ENCODE measurements around the gene RGS3. TPM values are rescaled to one million over a fixed set of nuclear protein-coding genes. Genes with fewer than 3 reads are reported as not detected.

RGS3 gene
- total and polyA plus RNA-seq, 10 of the 15 experiments (the other 5 are each of a cell fraction or from before 2014, with no cell fraction given) = 2.9 to 138 (median 28.8) TPM

DNA sequence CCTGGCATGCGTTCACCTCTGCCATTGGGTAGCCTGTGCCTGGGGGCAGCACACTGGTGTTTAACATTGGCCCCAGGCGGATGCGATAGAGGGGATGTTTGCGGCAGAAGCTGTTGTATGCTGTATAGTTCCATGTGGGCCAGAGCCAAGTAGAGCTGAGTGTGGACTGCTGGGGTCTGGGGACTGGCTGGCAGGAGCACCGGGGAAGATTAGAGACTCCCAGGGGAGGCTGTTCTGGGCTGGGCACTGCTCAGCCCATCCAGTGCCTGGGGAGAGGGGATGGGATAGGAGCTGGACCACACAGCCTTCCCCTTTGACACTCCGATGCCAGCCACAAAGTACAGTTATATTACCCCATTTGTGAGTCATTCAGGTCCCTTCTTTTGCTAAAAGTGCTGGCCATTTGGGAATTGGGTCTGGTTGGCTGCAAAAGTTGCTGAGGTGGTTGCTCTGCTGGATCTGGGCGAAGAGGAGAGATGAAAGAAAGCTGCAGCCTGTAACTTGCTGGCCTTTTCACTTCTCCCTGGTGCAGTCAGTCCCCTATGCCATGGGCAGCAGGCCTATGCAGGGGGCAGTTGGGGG lies 73.8 kb downstream of the RGS3 start:
- no peak for ATAC-seq
- 77% methylated on average over 7 of the region's 7 CpGs for WGBS (ENCODE audit: insufficient coverage, insufficient replicate concordance, low lambda C conversion rate, missing lambda C conversion rate)

More for the DNA sequence above, 73.8 kb downstream of the RGS3 start:
- SMC1A ChIA-PET (ENCODE audit: uncharacterized antibody, unreplicated experiment) = interaction anchor here (0.7 to 1.7 kb wide), 4 partner anchors 12 to 192 kb away, joined by 3 to 6 read pairs (median 5); no protein-coding TSS in a partner anchor
- Histone ChIP-seq H4K20me1 (ENCODE audit: control insufficient read depth, insufficient read depth) (peaks cover 2% of the 10 kb centered on the region; the same call in 1 of the 2 replicates), H3K9me3 (replicated peaks; ENCODE audit: control insufficient read depth, insufficient read depth, low read length) (no peaks in the 10 kb centered on the region), H3K4me3 (no peak overlapping the region), H3K36me3 (ENCODE audit: control insufficient read depth in 2 of 2, insufficient read depth in 2 of 2, low read length in 1 of 2) (peaks cover 33 to 56% of the 10 kb centered on the region in 2 experiments), H3K9ac (ENCODE audit: control insufficient read depth, insufficient read depth, low read length) (no peak overlapping the region), H3K27me3 (replicated peaks in 1 of 2; ENCODE audit: control insufficient read depth in 2 of 2, insufficient read depth in 2 of 2, low read length in 1 of 2) (no peaks in the 10 kb centered on the region), H3K27ac (ENCODE audit: control insufficient read depth, insufficient read depth) (no peak overlapping the region), H2AFZ (ENCODE audit: control insufficient read depth, low read depth, low read length) (no peak overlapping the region), H3K4me2 (ENCODE audit: control insufficient read depth, insufficient read depth) (no peak overlapping the region), H3K4me1 (ENCODE audit: control insufficient read depth, insufficient read depth, low read length) (no peaks in the 10 kb centered on the region), H3K79me2 (ENCODE audit: control insufficient read depth, insufficient read depth, low read length) (peaks cover 3% of the 10 kb centered on the region)
- no TSS peak for BruUV-seq (replicated peaks)
- intact Hi-C loops (cut with micrococcal nuclease; ENCODE audit: unreplicated experiment) (no loop called here), in situ Hi-C loops (cut with MboI) (no loop called here)
- POLR2A ChIA-PET = no interaction called here
- CTCF ChIA-PET = interaction anchor here (1.0 to 1.4 kb wide), 2 partner anchors 11 to 41 kb away, joined by 3 to 4 read pairs; no protein-coding TSS in a partner anchor
- RAD21 ChIA-PET (ENCODE audit: unreplicated experiment) = interaction anchor here (1.0 kb wide), 1 partner anchor 13 kb away, joined by 5 read pairs; no protein-coding TSS in a partner anchor
- DNase-seq (ENCODE audit: low read depth, low spot score) = no peak
- no peak for FAIRE-seq
- TF ChIP-seq EP300 (IDR thresholded peaks at IDR 0.05; ENCODE audit: borderline replicate concordance in 1 of 2, control insufficient read depth in 1 of 2, low read depth in 2 of 2, low read length in 2 of 2) = no peak
- no peak for TF ChIP-seq TCF3 (IDR thresholded peaks at IDR 0.05; ENCODE audit: borderline replicate concordance, insufficient read depth, low read depth, low read length)
- TF ChIP-seq, protein P1, sequence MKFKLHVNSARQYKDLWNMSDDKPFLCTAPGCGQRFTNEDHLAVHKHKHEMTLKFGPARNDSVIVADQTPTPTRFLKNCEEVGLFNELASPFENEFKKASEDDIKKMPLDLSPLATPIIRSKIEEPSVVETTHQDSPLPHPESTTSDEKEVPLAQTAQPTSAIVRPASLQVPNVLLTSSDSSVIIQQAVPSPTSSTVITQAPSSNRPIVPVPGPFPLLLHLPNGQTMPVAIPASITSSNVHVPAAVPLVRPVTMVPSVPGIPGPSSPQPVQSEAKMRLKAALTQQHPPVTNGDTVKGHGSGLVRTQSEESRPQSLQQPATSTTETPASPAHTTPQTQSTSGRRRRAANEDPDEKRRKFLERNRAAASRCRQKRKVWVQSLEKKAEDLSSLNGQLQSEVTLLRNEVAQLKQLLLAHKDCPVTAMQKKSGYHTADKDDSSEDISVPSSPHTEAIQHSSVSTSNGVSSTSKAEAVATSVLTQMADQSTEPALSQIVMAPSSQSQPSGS (IDR thresholded peaks at IDR 0.05; ENCODE audit: low read length) = no peak
- TF ChIP-seq RAD21 (IDR thresholded peaks at IDR 0.05; ENCODE audit: insufficient read depth, low read depth, low read length) = no peak
- no peak for TF ChIP-seq TCF12 (IDR thresholded peaks at IDR 0.05; ENCODE audit: low read depth, low read length)
- no peak for TF ChIP-seq HCFC1 (IDR thresholded peaks at IDR 0.05; ENCODE audit: low read length)
- no peak for TF ChIP-seq TARDBP (IDR thresholded peaks at IDR 0.05; ENCODE audit: borderline replicate concordance)
- no peak for TF ChIP-seq SMARCA5 (IDR thresholded peaks at IDR 0.05)
- no peak for TF ChIP-seq SKIL (IDR thresholded peaks at IDR 0.05; ENCODE audit: low read depth, poor library complexity, severe bottlenecking)
- no peak for TF ChIP-seq PAX8 (IDR thresholded peaks at IDR 0.05)
- no peak for TF ChIP-seq NR2C2 (IDR thresholded peaks at IDR 0.05; ENCODE audit: borderline replicate concordance, control insufficient read depth, insufficient read length, low read depth)
- TF ChIP-seq RUNX3 (IDR thresholded peaks at IDR 0.05; ENCODE audit: low read length) = no peak
- TF ChIP-seq SPI1 (IDR thresholded peaks at IDR 0.05; ENCODE audit: borderline replicate concordance, insufficient read depth, low read depth, low read length) = no peak

Measured in GM12878 (cell line).